CD4-positive, alpha-beta T cell treated with Interleukin-4 for 4 hours (primary cell): ENCODE data around the gene CD160.
"Not testable (repeated sequence)": the region's sequence is repeated elsewhere in the genome, so short reads cannot be mapped to it uniquely, and the experiment has no call there.

Source experiments
- DNase-seq: peaks from one replicate; pipeline ENCODE4 v3.0.0-alpha.2; 2020

The CD160 gene

GRCh38 chr1:145759721-145760120 is 40.4 kb downstream of the CD160 start:
- no peak for DNase-seq

DNA sequence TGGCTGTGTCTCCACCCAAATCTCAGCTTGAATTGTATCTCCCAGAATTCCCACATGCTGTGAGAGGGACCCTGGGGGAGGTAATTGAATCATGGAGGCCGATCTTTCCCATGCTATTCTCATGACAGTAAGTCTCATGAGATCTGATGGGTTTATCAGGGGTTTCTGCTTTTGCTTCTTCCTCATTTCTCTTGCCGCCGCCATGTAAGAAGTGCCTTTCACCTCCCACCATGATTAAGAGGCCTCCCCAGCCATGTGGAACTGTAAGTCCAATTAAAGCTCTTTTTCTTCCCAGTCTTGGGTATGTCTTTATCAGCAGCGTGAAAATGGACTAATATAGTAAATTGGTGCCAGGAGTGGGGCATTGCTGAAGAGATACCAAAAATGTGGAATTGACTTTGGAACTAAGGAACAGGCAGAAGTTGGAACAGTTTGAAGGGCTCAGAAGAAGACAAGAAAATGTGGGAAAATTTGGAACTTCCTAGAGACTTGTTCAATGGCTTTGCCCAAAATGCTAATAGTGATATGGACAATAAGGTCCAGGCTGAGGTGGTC is 41.2 kb downstream of the CD160 start:
- not testable (repeated sequence) for DNase-seq

GRCh38 chr1:145761498-145761897 is 42.2 kb downstream of the CD160 start:
- DNase-seq, result not testable (repeated sequence)

DNA sequence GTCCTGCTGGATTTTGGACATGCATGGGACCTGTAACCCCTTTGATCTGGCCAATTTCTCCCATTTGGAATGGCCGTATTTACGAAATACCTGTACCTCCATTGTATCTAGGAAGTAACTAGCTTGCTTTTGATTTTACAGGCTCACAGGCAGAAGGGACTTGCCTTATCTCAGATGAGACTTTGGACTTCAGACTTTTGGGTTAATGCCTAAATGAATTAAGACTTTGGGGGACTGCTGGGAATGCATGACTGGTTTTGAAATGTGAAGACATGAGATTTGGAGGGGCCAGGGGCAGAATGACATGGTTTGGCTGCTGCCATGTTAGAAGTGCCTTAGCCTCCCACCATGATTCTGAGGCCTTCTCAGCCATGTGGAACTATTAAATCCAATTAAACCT is 42.7 kb downstream of the CD160 start:
- not testable (repeated sequence) for DNase-seq

GRCh38 chr1:145764231-145764940 is 45.1 kb downstream of the CD160 start:
- not testable (repeated sequence) for DNase-seq

- not testable (repeated sequence) for DNase-seq
These were observed 45.8 kb downstream of the CD160 start for GRCh38 chr1:145765127-145765526.

DNA sequence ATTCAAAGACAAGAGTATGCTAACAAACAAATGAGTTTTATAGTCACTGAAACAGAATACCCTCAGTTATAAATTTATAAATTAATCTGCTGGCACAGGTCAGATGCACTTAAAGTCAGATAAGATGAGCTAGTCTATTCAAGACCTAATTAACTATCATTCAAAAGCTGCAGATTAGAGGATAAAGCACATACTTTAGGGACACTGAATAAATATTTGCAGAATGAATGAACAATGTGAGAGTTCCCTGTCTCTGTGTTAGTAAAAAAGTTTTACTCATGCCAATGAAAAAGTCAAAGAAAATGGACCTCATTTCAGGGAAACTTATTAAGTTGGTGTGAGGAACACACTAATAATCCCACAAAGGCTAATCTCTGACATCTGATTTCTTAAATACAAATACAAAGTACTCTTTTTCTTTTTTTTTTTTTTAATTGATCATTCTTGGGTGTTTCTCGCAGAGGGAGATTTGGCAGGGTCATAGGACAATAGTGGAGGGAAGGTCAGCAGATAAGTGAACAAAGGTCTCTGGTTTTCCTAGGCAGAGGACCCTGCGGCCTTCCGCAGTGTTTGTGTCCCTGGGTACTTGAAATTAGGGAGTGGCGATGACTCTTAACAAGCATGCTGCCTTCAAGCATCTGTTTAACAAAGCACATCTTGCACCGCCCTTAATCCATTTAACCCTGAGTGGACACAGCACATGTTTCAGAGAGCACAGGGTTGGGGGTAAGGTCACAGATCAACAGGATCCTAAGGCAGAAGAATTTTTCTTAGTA is 46.5 kb downstream of the CD160 start:
- DNase-seq, result not testable (repeated sequence)

DNA sequence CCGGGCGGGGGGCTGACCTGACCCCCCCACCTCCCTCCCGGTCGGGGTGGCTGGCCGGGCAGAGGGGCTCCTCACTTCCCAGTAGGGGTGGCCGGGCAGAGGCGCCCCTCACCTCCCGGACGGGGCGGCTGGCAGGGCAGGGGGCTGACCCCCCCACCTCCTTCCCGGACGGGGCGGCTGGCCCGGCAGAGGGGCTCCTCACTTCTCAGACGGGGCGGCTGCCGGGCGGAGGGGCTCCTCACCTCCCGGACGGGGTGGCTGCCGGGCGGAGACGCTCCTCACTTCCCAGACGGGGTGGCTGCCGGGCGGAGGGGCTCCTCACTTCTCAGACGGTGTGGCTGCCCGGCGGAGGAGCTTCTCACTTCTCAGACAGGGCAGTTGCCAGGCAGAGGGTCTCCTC is 47.6 kb downstream of the CD160 start:
- not testable (repeated sequence) for DNase-seq

DNA sequence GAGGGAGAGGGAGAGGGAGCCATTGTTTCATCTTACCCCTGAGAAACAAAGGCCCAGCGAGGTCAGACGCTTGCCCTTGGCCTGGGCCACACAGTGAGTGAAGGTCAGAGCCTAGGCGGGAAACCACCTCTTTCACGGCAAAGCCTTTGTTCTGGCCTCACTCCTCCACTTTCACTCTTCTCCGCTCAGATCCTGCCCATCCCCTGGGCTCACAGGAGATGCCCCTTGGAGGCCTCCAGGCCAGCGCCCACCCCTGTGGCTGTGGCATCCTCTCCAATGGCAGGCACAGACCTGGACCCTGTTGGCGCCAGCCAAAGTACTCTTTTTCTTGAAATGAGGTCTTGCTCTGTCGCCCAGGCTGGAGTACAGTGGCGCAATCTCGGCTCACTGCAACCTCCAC is 48.7 kb downstream of the CD160 start:
- DNase-seq, result not testable (repeated sequence)

- no peak for DNase-seq
These were observed 51.8 kb downstream of the CD160 start for GRCh38 chr1:145771056-145771455.

DNA sequence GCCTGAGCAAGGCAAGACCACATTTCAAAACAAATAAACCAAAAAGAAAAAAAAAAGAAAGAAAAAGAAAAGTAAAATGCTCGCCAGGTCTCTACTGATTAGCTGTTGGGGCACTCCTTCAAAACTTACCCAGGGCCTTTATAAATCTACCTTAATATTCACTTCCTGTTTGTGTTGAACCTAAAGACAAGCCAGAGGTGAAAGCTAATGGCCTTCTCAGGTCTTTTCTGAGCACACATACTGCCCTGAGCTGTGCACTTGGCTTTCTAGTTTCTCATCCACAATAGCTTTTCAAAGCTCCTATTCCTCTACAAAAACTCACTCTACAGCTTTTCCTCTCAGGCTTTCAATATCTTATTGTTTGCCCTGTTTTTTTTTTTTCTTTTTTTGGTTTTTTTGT is 54.1 kb downstream of the CD160 start:
- DNase-seq, result no peak

GRCh38 chr1:145777357-145778145 is 58.3 kb downstream of the CD160 start:
- no peak for DNase-seq

- DNase-seq, result no peak
These were observed 58.8 kb downstream of the CD160 start for GRCh38 chr1:145778146-145778540.

DNA sequence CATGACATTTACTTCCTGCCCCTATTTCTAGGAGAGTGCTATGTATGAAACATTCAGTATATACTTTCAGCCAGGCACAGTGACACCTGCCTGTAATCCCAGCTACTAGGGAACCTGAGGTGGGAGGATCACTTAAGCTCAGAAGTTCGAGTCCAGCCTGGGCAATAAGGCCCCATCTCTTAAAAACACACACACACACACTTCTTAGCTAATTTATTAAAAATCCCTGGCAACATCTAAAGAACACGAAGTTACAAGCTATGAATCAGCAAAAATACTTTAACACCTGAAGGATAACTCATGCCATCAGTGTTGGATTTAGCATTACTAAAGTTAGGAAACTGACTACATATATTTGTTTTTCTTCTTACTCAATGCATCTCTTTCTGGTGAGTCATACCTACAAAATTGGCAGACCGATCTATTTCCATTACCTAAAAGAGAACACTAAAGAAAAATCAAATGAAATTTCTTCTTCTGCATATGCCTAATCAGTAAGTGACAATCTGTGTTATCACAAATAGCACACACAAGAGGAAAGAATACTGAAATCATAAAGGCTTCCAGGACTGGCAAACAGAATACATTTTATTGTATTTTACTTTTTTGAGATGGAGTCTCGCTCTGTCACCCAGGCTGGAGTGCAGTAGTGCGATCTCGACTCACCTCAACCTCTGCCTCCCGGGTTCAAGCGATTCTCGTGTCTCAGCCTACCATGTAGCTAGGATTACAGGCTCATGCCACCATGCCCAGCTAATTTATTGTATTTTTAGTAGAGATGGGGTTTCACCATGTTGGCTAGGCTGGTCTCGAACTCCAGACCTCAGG is 63.2 kb downstream of the CD160 start:
- DNase-seq, result no peak

DNA sequence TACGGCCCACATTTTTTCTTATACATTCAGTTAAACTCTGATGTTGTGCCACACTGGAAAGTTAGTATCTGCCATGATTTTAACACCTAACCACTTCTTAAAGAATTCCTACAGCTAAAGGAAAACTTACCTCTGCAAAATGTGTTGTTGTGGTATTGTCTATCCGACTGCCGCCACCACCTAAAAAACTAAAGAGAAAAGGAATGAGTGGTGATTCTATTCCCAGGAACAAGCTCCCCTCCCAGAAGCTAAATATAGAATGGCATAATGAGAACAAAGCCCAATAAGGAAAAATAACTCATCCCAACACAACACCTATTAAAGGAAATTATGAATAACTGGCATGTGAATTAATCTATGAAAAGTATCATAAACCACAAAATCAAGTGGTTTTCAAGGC is 65.1 kb downstream of the CD160 start:
- no peak for DNase-seq

GRCh38 chr1:145785547-145785946 is 66.2 kb downstream of the CD160 start:
- DNase-seq, result no peak

- DNase-seq, result no peak
These were observed 67.0 kb downstream of the CD160 start for GRCh38 chr1:145786271-145786670.

GRCh38 chr1:145788580-145788979 is 69.3 kb downstream of the CD160 start:
- DNase-seq, result no peak
